Measurements from ENCODE around the gene CACNA1B. TPM values are rescaled to one million over a fixed set of nuclear protein-coding genes. Genes with fewer than 3 reads are reported as not detected.

The CACNA1B gene
- total and polyA plus RNA-seq, 2 donors (not counting 1 experiment from before 2014, with no cell fraction given): 0.15 TPM; not detected in 1

- Mint-ChIP-seq H3K27me3 (peaks cover 43% of the 10 kb centered on the region), H3K4me1 (no peaks in the 10 kb centered on the region), H3K4me3 (no peak overlapping the region), H3K27ac (no peak overlapping the region), H3K9me3 (ENCODE audit: insufficient read depth) (no peaks in the 10 kb centered on the region)
- Histone ChIP-seq H3K79me2 (ENCODE audit: control insufficient read depth, insufficient read depth, low read length) (no peaks in the 10 kb centered on the region), H3K4me3 (ENCODE audit: control extremely low read depth in 1 of 5, extremely low read depth in 1 of 5, insufficient read depth in 1 of 5, low read depth in 2 of 5, low read length in 4 of 5) (no peak overlapping the region), H3K27me3 (replicated peaks in 1 of 4; ENCODE audit: control extremely low read depth in 1 of 4, control insufficient read depth in 3 of 4, insufficient read depth in 4 of 4, low read length in 3 of 4) (no peaks in the 10 kb centered on the region), H3K27ac (ENCODE audit: low read length in 2 of 2) (no peak overlapping the region), H3K4me1 (ENCODE audit: control insufficient read depth in 2 of 2, insufficient read depth in 2 of 2, low read length in 2 of 2) (no peaks in the 10 kb centered on the region), H3K4me2 (replicated peaks; ENCODE audit: low read depth, low read length, poor library complexity, severe bottlenecking) (no peak overlapping the region), H2AFZ (ENCODE audit: insufficient read depth, low read depth, low read length, poor library complexity, severe bottlenecking) (no peak overlapping the region), H3K9me3 (ENCODE audit: control extremely low read depth in 1 of 3, control insufficient read depth in 2 of 3, insufficient read depth in 1 of 3, low read length in 2 of 3) (no peaks in the 10 kb centered on the region), H3K9ac (ENCODE audit: low read length) (no peak overlapping the region), H4K20me1 (ENCODE audit: control insufficient read depth, insufficient read depth, low read length, poor library complexity, severe bottlenecking) (no peaks in the 10 kb centered on the region), H3K36me3 (replicated peaks in 1 of 2; ENCODE audit: control extremely low read depth in 1 of 2, control insufficient read depth in 1 of 2, extremely low read depth in 1 of 2, insufficient read depth in 2 of 2, low read length in 1 of 2) (no peaks in the 10 kb centered on the region)
- 94% methylated on average over 11 of the region's 17 CpGs for WGBS (ENCODE audit: insufficient coverage)
- TF ChIP-seq EZH2 (IDR thresholded peaks at IDR 0.05; ENCODE audit: borderline replicate concordance, insufficient read depth, low read depth, low read length, poor library complexity, severe bottlenecking) (no peak), CTCF (IDR thresholded peaks at IDR 0.05) (no peak)
- intact Hi-C loops (cut with micrococcal nuclease): no loop called here
- ChIA-PET CTCF (no interaction called here), POLR2A (no interaction called here)
- DNase-seq (no peak), ATAC-seq (ENCODE audit: low read depth) (no peak)
These were observed 163.2 kb downstream of the CACNA1B start for GRCh38 chr9:138040446-138041430.

- ChIA-PET POLR2A (no interaction called here), CTCF (no interaction called here)
- no peaks in the 10 kb centered on the region for H3K4me1 ChIP-seq (ENCODE audit: control insufficient read depth in 2 of 2, insufficient read depth in 2 of 2, low read length in 2 of 2)
- no peak for ATAC-seq (ENCODE audit: low read depth)
- TF ChIP-seq CTCF (IDR thresholded peaks at IDR 0.05) (no peak), EZH2 (IDR thresholded peaks at IDR 0.05; ENCODE audit: borderline replicate concordance, insufficient read depth, low read depth, low read length, poor library complexity, severe bottlenecking) (no peak)
- no peaks in the 10 kb centered on the region for H3K9me3 ChIP-seq (ENCODE audit: control extremely low read depth in 1 of 3, control insufficient read depth in 2 of 3, insufficient read depth in 1 of 3, low read length in 2 of 3)
- Mint-ChIP-seq H3K9me3 (ENCODE audit: insufficient read depth) (no peaks in the 10 kb centered on the region), H3K4me1 (no peaks in the 10 kb centered on the region), H3K27ac (no peak overlapping the region), H3K27me3 (peaks cover 41% of the 10 kb centered on the region), H3K4me3 (no peak overlapping the region)
- H3K27me3 ChIP-seq (replicated peaks in 1 of 4; ENCODE audit: control extremely low read depth in 1 of 4, control insufficient read depth in 3 of 4, insufficient read depth in 4 of 4, low read length in 3 of 4): no peaks in the 10 kb centered on the region
- H3K4me2 ChIP-seq (replicated peaks; ENCODE audit: low read depth, low read length, poor library complexity, severe bottlenecking): no peak overlapping the region
- no peak overlapping the region for H3K9ac ChIP-seq (ENCODE audit: low read length)
- no peaks in the 10 kb centered on the region for H4K20me1 ChIP-seq (ENCODE audit: control insufficient read depth, insufficient read depth, low read length, poor library complexity, severe bottlenecking)
- intact Hi-C loops (cut with micrococcal nuclease): no loop called here
- H3K4me3 ChIP-seq (ENCODE audit: control extremely low read depth in 1 of 5, extremely low read depth in 1 of 5, insufficient read depth in 1 of 5, low read depth in 2 of 5, low read length in 4 of 5): no peak overlapping the region
- H3K36me3 ChIP-seq (replicated peaks in 1 of 2; ENCODE audit: control extremely low read depth in 1 of 2, control insufficient read depth in 1 of 2, extremely low read depth in 1 of 2, insufficient read depth in 2 of 2, low read length in 1 of 2): no peaks in the 10 kb centered on the region
- 88% methylated on average over 4 of the region's 7 CpGs for WGBS (ENCODE audit: insufficient coverage)
- H3K79me2 ChIP-seq (ENCODE audit: control insufficient read depth, insufficient read depth, low read length): no peaks in the 10 kb centered on the region
- DNase-seq: no peak
- H2AFZ ChIP-seq (ENCODE audit: insufficient read depth, low read depth, low read length, poor library complexity, severe bottlenecking): no peak overlapping the region
- H3K27ac ChIP-seq (ENCODE audit: low read length in 2 of 2): no peak overlapping the region
These were observed 164.6 kb downstream of the CACNA1B start for GRCh38 chr9:138042146-138042545.
